Trophoblast cell (in vitro differentiated cells and primary cell): ENCODE data around the gene GPR42.
A peak's percentile ranks its signal among the peaks of the same experiment; 100 is the strongest.

ENCODE experiments used
- DNase-seq, 2 donors: peaks; one replicate each; pipeline ENCODE4 v3.0.0-alpha.2; 2016
- H2AFZ ChIP-seq: 2 replicates; pipeline ENCODE4 v1.6.1; 2013; ENCODE audit warnings: low read length, moderate library complexity, mild to moderate bottlenecking; ENCODE audit not compliant: insufficient read depth, poor library complexity
- H2AK5ac ChIP-seq: 2 replicates; pipeline ENCODE4 v1.6.1; 2013; ENCODE audit warnings: mild to moderate bottlenecking, low read length
- H2BK120ac ChIP-seq: 2 replicates; pipeline ENCODE4 v1.6.1; 2013; ENCODE audit warnings: low read length, mild to moderate bottlenecking, moderate library complexity; ENCODE audit not compliant: insufficient read depth, poor library complexity
- H2BK12ac ChIP-seq: 2 replicates; pipeline ENCODE4 v1.6.1; 2013; ENCODE audit warnings: mild to moderate bottlenecking, low read length, moderate library complexity
- H2BK5ac ChIP-seq: 2 replicates; pipeline ENCODE4 v1.6.1; 2013; ENCODE audit warnings: low read length, low read depth, moderate library complexity, mild to moderate bottlenecking; ENCODE audit not compliant: poor library complexity
- H3K14ac ChIP-seq: 2 replicates; pipeline ENCODE4 v1.6.1; 2013; ENCODE audit warnings: mild to moderate bottlenecking, low read length
- H3K18ac ChIP-seq: 2 replicates; pipeline ENCODE4 v1.6.1; 2013; ENCODE audit warnings: mild to moderate bottlenecking, low read length
- H3K23ac ChIP-seq: 2 replicates; pipeline ENCODE4 v1.6.1; 2013; ENCODE audit warnings: low read length
- H3K27ac ChIP-seq: 2 replicates; pipeline ENCODE4 v1.5.1; 2013; ENCODE audit warnings: low read depth, mild to moderate bottlenecking, inconsistent platforms, low read length, moderate library complexity
- H3K27me3 ChIP-seq: 2 replicates; pipeline ENCODE4 v1.6.1; 2013; ENCODE audit warnings: inconsistent platforms, mild to moderate bottlenecking, low read length, moderate library complexity; ENCODE audit not compliant: insufficient read depth
- H3K36me3 ChIP-seq, 2 experiments: 1 replicate in 1 of 2; 2 replicates in 1 of 2; pipeline ENCODE4 v1.6.1; 2013; ENCODE audit warnings: low read length in 2 of 2, mild to moderate bottlenecking in 2 of 2, moderate library complexity in 1 of 2; ENCODE audit not compliant: insufficient read depth in 2 of 2, control insufficient read depth in 1 of 2
- H3K4ac ChIP-seq: 2 replicates; pipeline ENCODE4 v1.6.1; 2013; ENCODE audit warnings: low read depth, mild to moderate bottlenecking, low read length, moderate library complexity
- H3K4me1 ChIP-seq, 2 experiments: 1 replicate in 1 of 2; 2 replicates in 1 of 2; pipeline ENCODE4 v1.6.1; 2013; ENCODE audit warnings: low read length in 2 of 2, mild to moderate bottlenecking in 2 of 2, moderate library complexity in 1 of 2; ENCODE audit not compliant: insufficient read depth in 2 of 2, control insufficient read depth in 1 of 2
- H3K4me2 ChIP-seq: 2 replicates; pipeline ENCODE4 v1.6.1; 2013; ENCODE audit warnings: inconsistent platforms, mild to moderate bottlenecking, low read length, moderate library complexity
- H3K4me3 ChIP-seq: 2 replicates; pipeline ENCODE4 v1.5.1; 2013; ENCODE audit warnings: mild to moderate bottlenecking, low read depth, low read length, inconsistent platforms
- H3K79me1 ChIP-seq: one replicate; pipeline ENCODE4 v1.6.1; 2013; ENCODE audit warnings: low read length
- H3K79me2 ChIP-seq: 2 replicates; pipeline ENCODE4 v1.6.1; 2013; ENCODE audit warnings: low read length, mild to moderate bottlenecking; ENCODE audit not compliant: control insufficient read depth, insufficient read depth, poor library complexity
- H3K9ac ChIP-seq: 2 replicates; pipeline ENCODE4 v1.6.1; 2013; ENCODE audit warnings: mild to moderate bottlenecking, low read length
- H3K9me3 ChIP-seq: 2 replicates; pipeline ENCODE4 v1.6.1; 2013; ENCODE audit warnings: low read depth, mild to moderate bottlenecking, control low read depth, inconsistent platforms, low read length; ENCODE audit not compliant: insufficient read depth
- H4K12ac ChIP-seq: 2 replicates; pipeline ENCODE4 v1.6.1; 2013; ENCODE audit warnings: low read depth, mild to moderate bottlenecking, low read length, moderate library complexity
- H4K8ac ChIP-seq: 2 replicates; pipeline ENCODE4 v1.6.1; 2013; ENCODE audit warnings: low read depth, mild to moderate bottlenecking, low read length, moderate library complexity
- H4K91ac ChIP-seq: one replicate; pipeline ENCODE4 v1.6.1; 2013; ENCODE audit warnings: low read depth, mild to moderate bottlenecking, low read length, moderate library complexity
- WGBS: extraction: QIAGEN DNeasy Blood & Tissue Kit; methylation state at CpG from one replicate; pipeline ENCODE4 v1.1.7; 2013; ENCODE audit warnings: missing lambda C conversion rate; ENCODE audit not compliant: insufficient read length, insufficient coverage; ENCODE audit errors: extremely low coverage; 5-methylcytosine and 5-hydroxymethylcytosine counted together

GPR42 gene

DNA sequence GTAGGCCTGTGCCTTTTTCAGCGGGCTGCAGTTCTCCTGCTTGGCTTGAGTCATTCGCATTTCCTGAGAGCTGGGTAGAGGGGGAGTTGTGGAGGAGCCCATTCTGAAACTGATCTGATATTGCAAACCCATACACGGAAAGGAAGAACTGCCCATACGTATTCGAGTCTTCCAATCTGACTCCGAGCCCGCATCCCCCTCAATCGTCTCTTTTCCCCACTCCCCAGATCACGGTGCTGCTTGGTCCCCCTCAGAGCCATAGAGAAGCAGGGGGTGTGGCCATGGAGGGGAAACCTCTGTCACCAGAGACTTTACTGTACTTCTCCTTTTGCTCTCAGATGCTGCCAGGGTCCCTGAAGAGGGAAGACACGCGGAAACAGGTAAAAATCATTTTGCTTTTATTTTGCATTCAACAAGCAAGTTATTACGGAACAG is 42.0 kb upstream of the GPR42 start, which contains the start of gene CD22:
Gene CD22 (plus strand): TSS at position 337 of the 435 bp plus-strand sequence. CDS start 2,854 bp downstream, outside the sequence.
- Histone ChIP-seq H3K27me3 (no peaks in the 10 kb centered on the region), H4K91ac (no peak within 1 kb of the TSS), H2BK120ac (no peak within 1 kb of the TSS), H3K4me2 (no peak within 1 kb of the TSS), H4K12ac (no peak within 1 kb of the TSS), H3K18ac (no peak within 1 kb of the TSS), H3K79me1 (no peaks in the 10 kb centered on the region), H3K4ac (no peak within 1 kb of the TSS), H3K4me1 (no peaks in the 10 kb centered on the region), H2AK5ac (no peak within 1 kb of the TSS), H2AFZ (no peak within 1 kb of the TSS), H3K14ac (no peak within 1 kb of the TSS), H2BK12ac (no peak within 1 kb of the TSS), H4K8ac (no peak within 1 kb of the TSS), H3K4me3 (no peak within 1 kb of the TSS), H3K36me3 (no peaks in the 10 kb centered on the region), H3K27ac (no peak within 1 kb of the TSS), H3K23ac (no peak within 1 kb of the TSS), H3K9ac (no peak within 1 kb of the TSS), H2BK5ac (no peak within 1 kb of the TSS), H3K79me2 (no peaks in the 10 kb centered on the region), H3K9me3 (no peaks in the 10 kb centered on the region)
- no peak for DNase-seq
- WGBS: no CpG with 5 or more reads among the region's 12 CpGs

GRCh38 chr19:35329323-35329722 is 41.5 kb upstream of the GPR42 start:
- Histone ChIP-seq H2AFZ (no peak overlapping the region), H3K27me3 (no peaks in the 10 kb centered on the region), H4K12ac (no peak overlapping the region), H3K23ac (no peak overlapping the region), H3K4ac (no peak overlapping the region), H3K18ac (no peak overlapping the region), H3K9me3 (no peaks in the 10 kb centered on the region), H3K79me2 (no peaks in the 10 kb centered on the region), H3K4me2 (no peak overlapping the region), H3K4me3 (no peak overlapping the region), H3K14ac (no peak overlapping the region), H2BK5ac (no peak overlapping the region), H3K79me1 (no peaks in the 10 kb centered on the region), H2AK5ac (no peak overlapping the region), H4K91ac (no peak overlapping the region), H3K9ac (no peak overlapping the region), H3K36me3 (no peaks in the 10 kb centered on the region), H2BK120ac (no peak overlapping the region), H4K8ac (no peak overlapping the region), H3K27ac (no peak overlapping the region), H2BK12ac (no peak overlapping the region), H3K4me1 (no peaks in the 10 kb centered on the region)
- WGBS: no CpG with 5 or more reads among the region's 4 CpGs
- no peak for DNase-seq

GRCh38 chr19:35330475-35330874 is 40.4 kb upstream of the GPR42 start:
- Histone ChIP-seq H3K79me1 (no peaks in the 10 kb centered on the region), H3K36me3 (no peaks in the 10 kb centered on the region), H4K12ac (no peak overlapping the region), H3K14ac (no peak overlapping the region), H2BK5ac (no peak overlapping the region), H3K9me3 (peaks cover 2% of the 10 kb centered on the region), H2BK12ac (no peak overlapping the region), H3K27ac (no peak overlapping the region), H3K27me3 (no peaks in the 10 kb centered on the region), H3K4ac (no peak overlapping the region), H3K18ac (no peak overlapping the region), H3K4me3 (peak overlapping the region; percentile 28), H2AK5ac (no peak overlapping the region), H3K23ac (no peak overlapping the region), H3K9ac (no peak overlapping the region), H3K4me2 (no peak overlapping the region), H3K4me1 (no peaks in the 10 kb centered on the region), H4K8ac (no peak overlapping the region), H3K79me2 (no peaks in the 10 kb centered on the region), H2AFZ (no peak overlapping the region), H4K91ac (no peak overlapping the region), H2BK120ac (no peak overlapping the region)
- no peak for DNase-seq
- WGBS: no CpG with 5 or more reads among the region's 7 CpGs

DNA sequence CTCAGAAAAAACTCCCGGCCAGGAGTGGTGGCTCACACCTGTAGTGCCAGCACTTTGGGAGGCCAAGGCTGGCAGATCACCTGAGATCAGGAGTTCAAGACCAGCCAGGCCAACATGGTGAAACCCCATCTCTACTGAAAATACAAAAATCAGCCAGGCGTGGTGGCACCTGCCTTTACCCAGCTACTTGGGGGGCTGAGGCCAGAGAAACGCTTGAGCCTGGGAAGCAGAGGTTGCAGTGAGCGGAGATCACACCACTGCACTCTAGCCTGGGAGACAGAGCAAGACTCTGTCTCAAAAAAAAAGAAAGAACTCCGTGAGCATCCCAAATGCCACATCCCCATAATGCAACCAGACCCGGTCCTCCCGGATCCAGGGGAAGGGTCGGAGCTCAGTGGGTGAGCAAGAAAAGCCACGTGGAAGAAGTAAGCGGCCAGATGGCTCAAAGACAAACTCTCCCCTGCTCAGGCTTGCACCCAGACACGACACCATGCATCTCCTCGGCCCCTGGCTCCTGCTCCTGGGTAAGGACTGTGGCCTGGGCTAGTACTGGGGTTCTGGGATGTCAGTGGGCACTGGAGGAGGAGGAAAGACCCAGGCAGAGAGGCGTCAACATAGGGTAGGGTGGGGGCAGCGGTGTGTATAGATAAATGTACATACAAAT is 39.2 kb upstream of the GPR42 start:
- Histone ChIP-seq H3K79me2 (no peaks in the 10 kb centered on the region), H3K36me3 (no peaks in the 10 kb centered on the region), H2AK5ac (no peak overlapping the region), H3K18ac (no peak overlapping the region), H2BK120ac (no peak overlapping the region), H2AFZ (no peak overlapping the region), H3K9me3 (peaks cover 4% of the 10 kb centered on the region), H3K4me3 (no peak overlapping the region), H4K8ac (no peak overlapping the region), H3K14ac (no peak overlapping the region), H2BK5ac (no peak overlapping the region), H3K4me2 (no peak overlapping the region), H4K91ac (no peak overlapping the region), H3K9ac (no peak overlapping the region), H3K4ac (no peak overlapping the region), H2BK12ac (no peak overlapping the region), H3K23ac (no peak overlapping the region), H4K12ac (no peak overlapping the region), H3K27me3 (no peaks in the 10 kb centered on the region), H3K79me1 (no peaks in the 10 kb centered on the region), H3K4me1 (no peaks in the 10 kb centered on the region), H3K27ac (no peak overlapping the region)
- no CpG with 5 or more reads among the region's 14 CpGs for WGBS
- no peak for DNase-seq
